Measurements from ENCODE around the gene PIGW.

Gene PIGW, protein sequence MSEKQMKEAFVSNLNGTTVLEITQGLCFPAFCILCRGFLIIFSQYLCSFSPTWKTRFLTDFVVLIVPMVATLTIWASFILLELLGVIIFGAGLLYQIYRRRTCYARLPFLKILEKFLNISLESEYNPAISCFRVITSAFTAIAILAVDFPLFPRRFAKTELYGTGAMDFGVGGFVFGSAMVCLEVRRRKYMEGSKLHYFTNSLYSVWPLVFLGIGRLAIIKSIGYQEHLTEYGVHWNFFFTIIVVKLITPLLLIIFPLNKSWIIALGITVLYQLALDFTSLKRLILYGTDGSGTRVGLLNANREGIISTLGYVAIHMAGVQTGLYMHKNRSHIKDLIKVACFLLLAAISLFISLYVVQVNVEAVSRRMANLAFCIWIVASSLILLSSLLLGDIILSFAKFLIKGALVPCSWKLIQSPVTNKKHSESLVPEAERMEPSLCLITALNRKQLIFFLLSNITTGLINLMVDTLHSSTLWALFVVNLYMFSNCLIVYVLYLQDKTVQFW

DNA sequence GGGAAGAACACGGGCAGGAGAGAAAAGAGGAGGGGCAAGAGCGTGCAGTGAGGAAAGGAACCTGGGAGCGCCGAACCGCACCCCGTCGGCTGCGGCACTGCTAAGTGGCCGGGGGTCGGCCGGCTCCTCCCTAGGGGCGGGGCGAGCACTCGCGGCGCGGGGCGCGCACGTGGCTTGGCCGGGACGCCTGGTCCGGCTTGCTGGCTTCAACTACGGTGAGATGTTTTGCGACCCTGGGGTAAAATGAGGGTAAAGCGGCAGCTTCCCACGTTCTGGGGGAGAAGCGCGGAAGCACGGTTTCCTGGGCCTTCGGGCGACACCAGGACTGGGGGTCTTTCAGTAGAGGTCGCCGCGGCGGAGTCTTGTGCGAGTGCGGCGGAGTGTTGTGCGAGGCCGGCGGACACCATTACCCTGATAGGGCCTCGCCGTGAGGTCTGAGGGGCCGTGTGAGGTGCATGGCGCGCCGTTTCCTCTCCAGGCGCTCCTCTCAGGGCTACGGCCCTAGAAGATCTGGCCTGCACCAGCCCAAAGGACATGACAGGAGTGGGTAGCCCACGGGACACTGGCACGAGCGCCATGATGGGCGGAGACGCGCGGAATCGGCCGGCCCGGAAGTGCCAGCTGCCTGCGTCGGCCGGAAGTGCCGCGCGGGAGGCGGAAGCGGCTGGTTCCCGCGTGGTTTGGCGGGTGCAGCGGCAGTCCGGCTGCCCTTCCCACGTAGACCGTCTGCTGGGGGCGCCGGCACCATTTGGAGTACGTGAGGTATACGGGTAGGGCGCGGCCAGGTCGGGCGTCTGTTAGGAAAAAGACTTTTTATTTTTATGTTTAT lies at the start of gene PIGW, which contains the start of gene MYO19:
Gene PIGW (plus strand): TSS at position 148 of the 829 bp plus-strand sequence. CDS start 2,115 bp downstream, outside the sequence.
Gene MYO19 (minus strand): TSS at position 29 of the 829 bp plus-strand sequence. CDS start 2,330 bp downstream, outside the sequence.
- DNase-seq (ENCODE audit: low read depth), result peak; percentile 89

DNA sequence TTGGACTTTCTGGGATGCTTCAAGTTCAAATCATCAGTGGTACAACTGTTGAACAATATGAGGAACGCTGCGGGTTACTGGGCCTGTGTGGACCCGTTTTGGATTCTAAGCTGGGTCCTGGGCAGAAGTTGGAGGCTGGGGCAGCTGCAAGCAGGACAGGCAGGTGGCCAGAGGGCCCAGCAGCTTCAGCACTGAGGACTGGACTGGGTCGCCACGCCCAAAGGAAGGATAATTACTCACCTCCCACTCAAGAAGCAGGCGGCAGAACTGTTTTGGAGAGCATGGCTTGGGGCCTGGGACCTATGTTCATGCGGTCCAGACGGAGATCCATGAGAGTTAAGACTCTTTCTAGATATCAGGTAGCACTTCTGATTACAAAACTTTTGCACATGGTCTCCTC lies 49.8 kb upstream of the PIGW start:
- no peak for DNase-seq (ENCODE audit: low read depth)

DNA sequence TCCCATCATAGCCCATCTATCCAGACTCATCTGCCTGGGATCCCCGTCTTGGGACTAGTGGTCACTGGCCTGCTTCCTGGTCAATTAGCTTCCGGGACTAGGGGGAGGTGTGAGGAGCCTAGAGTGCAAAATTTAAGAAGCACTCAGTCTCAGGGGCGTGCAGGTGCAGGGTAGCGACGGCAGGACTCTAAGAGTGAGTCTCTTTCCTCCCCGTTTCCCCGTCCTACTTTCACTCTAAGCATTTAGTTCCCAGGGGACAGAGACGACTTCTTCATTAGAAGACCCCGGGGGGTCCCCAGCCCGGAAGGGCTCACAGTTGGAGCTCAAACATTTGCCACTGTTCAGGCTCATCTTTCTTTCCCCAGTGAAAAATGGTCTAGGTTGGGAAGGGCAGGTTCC lies 49.0 kb upstream of the PIGW start:
- no peak for DNase-seq (ENCODE audit: low read depth)

DNA sequence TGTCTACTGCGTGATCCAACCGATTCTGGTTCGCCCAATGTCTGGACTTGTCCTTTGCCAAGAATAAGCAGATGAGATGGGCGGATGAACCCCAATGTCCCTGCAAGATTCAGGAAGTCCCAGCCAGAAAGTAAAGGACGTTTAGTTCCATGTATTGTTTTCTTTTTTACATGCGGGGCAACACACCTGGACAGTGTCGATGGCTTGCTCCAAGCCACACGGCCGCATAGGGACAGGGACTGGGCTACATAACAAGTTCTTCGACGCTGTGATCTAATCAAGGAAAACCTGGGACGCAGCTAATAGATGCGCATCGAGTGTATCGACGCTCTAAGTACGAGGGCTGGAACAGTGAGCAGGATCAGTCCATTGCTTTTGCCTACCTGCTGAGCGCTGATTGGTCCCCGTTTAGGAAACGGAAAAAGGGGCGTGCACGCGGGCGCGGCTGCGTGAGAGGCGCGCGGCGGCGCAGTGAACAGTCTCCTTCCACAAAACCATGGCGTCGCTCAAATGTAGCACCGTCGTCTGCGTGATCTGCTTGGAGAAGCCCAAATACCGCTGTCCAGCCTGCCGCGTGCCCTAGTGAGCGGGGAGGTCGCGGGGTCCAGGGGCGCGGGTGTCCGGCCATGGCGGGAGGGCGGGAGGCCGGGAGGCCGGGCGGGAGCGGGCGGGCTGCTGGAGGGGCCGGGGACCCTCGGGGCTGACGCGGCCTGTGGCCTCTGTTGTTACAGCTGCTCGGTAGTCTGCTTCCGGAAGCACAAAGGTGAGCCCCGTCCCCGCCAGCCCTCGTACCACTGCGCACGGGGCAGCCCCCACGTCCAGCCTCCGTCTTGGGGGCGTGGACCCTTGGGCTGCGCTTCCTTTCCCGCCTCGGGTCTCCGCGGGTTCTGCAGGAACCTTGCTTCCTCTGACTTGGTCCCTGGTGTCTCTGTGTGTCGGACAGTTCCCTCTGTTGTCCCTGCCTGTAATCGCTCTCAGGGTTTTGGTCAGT lies 48.3 kb upstream of the PIGW start, which contains the start of gene ZNHIT3:
Gene ZNHIT3 (plus strand): TSS at position 478 of the 991 bp plus-strand sequence. CDS start 19 bp downstream, at position 497.
- DNase-seq (ENCODE audit: low read depth), result peak; percentile 93

DNA sequence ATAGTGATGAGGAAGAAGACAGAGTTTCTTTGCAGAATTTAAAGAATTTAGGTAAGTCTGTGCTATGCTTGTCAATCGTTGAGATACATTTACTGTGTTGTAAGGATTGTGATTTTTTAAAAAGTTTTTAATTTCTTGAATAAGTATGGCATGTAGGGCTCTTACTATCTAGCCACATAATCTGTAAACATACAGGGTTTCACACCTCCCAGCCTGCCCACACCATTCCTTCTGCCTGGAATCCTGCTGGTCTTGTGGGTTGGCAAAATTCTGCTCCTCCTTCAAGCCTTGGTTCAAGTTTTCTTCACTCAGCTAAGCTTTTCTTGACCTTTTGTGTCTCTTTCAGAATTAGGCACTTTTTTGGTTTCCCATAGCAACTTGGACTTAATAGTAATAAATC lies 40.8 kb upstream of the PIGW start:
- no peak for DNase-seq (ENCODE audit: low read depth)

DNA sequence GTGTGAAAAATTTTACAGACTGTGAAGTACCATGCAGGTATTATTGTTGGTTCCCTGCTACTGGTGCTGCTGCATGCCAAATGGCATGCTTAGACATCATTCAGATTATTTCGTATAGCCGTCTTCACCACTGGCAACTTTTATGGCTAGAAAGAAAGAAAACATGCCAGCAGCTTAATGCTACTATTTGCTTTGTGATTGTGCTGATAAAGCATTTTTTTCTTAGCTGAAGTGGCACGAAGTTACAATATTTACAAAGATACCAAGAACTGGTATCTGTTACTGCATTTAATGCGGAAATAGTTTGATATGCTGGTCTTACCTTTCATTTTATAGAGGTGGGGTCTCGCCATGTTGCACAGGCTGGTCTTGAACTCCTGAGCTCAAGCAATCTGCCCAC lies 40.1 kb upstream of the PIGW start:
- no peak for DNase-seq (ENCODE audit: low read depth)

DNA sequence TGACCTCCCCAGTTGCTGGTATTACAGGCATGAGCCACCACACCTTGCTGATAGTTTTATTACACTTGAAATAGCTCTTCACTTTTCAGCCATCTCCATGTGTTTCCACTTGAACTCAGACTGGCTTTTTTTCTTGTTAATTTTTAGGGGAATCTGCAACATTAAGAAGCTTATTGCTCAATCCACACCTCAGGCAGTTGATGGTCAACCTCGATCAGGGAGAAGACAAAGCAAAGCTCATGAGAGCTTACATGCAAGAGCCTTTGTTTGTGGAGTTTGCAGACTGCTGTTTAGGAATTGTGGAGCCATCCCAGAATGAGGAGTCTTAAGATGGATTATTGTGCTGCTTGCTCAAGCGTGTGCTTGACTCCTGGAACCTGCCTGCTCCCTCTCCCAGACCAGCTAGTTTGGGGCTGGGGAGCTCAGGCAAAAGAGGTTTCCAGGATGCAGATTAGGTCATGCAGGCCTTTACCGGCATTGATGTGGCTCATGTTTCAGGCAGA lies 39.7 kb upstream of the PIGW start:
- no peak for DNase-seq (ENCODE audit: low read depth)

DNA sequence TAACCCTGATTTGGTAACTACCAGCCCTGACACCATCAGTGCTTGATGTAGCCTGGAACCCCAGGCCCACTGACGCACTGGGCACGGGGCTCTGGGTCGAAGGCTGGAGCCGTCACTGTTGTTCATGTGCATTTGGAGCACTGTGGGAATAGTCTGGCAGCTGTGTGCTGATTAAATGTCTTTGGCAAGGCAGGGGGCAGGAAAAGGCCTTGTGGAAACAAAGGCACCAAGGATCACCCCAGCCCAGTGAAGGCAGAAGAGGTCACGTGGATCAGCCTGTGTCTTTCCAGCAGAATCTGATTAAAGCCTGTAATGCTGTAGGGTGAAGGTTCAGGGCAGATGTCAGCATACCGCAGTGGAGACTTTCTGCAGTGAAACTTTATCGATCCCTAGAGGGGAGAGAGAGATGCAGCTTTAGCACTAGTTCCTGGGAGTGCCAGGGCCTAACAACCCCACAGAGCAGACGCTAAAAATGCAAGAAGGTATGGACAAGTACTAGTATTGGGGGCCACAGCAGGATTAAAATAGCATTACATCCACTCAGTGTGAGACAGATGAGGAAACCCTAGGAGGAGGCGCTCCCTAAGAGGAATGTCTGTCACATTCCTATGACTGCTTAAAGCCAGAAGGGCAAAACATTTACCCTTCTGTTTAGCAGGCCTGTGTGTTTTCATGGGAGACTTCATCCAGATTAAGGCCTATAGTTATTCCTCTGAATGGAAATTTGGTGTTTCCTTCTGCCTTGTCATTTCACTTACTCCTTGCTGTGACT lies 38.6 kb upstream of the PIGW start:
- no peak for DNase-seq (ENCODE audit: low read depth)

DNA sequence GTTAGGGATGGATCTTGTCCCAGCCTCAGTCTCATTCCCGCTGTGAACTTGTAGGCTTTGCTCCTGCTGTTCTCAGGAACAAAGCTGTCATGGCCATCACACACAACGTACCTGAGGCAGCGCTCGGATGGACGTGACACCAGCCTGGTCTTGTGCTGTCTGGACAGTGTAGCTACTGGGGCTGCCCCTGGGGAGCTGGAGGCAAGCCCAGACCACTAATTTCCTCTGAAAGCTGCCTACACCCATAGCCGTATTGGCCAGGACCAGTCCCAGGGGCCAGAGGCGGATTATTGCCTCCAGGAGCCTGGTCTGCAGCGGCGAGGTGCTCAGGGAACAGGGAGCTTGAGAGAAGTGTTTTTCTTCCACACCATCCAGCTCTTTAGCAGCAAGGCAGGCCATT lies 36.6 kb upstream of the PIGW start:
- DNase-seq (ENCODE audit: low read depth), result no peak

DNA sequence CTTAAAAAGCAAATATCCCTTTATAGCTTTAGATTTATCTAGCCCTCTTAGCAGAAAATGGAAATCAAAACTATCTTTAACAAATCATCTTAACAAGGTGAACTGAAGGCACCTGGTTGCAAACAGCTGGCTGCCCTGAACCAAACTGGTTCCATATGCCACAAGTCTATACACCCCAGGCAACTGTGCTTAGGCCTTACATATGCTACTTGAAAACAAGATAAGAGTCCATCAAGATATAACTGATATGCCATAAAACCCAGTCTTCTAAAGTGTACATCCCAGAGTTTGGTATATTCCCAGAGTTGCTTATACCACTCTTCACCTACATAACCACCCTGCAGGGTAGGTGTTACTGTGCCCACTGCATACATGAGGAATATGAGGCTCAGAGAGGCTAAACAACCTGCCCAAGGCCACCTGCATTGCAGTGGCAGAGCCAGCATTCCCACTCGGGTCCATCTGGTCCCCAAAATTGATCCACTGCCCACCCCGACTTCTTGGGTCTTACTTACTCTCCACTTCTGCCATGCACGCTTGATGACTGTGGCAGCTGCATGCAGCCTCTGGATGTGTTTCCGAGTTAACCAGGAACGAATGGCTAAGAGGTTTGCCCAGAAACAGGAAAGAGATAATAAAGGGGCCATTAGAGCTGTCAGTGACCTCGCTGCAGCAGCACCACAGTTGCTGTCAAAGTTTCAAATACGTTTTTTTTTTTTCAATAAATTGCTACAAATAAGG lies 36.1 kb upstream of the PIGW start:
- no peak for DNase-seq (ENCODE audit: low read depth)

DNA sequence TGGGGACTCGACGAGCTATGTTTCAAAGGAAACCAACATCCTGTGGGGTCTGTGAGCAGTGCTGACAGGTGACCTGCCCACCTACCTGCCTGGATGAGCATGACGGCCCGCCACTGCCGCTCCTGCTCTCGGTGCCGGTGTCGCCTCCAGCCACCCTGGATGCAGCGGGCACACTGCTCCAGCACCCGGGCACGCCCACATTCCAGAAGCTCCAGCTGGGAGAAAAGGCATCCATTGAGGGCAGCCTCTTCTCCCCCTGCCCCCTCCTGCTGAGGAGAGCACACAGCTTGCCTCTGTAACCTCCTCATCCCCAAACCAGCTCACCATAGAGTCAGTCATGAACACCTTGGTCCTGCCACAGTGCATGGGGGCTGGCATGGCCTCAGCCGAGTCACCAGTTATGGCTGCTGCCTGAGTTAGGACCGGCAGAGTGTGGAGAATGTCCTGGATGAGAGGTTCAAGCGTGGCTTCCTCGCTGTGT lies 34.0 kb upstream of the PIGW start:
- DNase-seq (ENCODE audit: low read depth), result no peak

DNA sequence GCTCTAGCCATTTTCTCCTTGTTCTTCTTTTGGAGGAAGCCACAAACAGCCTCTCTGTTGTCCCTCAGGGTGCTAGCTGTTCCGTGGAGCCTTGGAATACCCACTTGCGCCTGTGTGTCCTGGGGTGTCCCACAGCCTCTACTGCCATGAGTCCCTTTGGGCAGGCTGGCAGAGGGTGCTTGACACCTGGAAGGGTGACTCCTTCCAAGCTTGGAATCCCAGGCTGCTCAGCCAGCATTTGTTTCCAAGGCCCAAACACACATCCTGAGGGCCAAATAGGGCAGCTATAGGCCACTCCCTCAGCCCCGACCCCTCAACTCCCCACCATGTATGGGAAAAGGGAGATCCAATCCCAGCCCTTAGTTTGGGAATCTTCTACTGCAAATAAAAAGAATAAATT lies 33.4 kb upstream of the PIGW start:
- no peak for DNase-seq (ENCODE audit: low read depth)

DNA sequence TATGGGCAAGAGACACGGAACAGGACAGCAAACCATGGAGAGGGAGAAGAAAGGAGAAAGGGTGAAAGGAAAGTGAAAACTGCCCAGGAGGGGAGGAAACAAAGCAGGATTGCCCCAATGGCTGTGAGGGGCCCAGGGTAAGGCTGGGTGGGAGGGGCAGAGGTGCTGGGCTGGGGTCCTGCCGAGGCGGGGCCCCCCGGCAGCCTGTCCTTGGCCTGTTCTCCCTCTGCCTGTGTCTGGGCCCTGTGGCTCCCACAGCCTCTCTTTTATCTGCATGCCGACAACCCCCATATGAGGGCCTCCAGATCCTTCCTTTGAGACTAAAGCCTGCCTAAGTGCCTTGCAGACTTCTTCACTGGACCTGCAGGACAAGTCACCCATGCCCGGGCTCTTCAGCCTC lies 32.8 kb upstream of the PIGW start:
- DNase-seq (ENCODE audit: low read depth), result no peak

DNA sequence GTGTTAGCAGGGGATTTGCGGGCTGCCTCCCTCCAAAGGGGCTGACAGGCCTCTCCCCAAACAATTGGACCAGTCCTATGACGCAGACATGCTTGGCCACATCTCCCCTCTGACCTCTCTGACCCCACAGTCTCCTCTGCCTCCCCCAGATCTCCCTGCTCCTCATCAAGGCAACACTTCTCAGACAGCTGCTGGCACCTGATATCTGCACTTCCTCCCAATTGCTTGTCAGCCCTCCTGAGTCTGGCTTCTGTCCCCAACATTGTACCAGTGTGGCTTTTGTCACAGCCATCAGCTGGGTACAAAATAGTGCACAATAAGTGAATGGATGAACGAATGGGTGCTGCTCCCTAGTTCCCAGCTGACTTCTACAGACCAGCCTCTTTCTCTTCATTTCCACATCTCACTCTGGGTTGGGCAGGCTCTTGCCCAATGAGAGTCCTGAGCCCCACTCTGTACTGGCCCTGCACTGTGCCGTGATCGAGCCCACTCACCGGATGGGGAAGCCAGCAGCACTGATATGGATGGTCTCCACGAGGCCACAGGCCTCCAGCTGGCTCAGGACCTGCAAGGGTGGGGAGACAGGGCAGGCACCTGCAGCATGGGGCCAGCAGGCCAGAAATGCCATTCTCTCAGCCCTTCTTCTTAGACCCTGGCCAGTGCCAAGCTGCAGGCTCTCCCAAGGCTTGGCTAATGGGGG lies 31.2 kb upstream of the PIGW start:
- DNase-seq (ENCODE audit: low read depth), result no peak

DNA sequence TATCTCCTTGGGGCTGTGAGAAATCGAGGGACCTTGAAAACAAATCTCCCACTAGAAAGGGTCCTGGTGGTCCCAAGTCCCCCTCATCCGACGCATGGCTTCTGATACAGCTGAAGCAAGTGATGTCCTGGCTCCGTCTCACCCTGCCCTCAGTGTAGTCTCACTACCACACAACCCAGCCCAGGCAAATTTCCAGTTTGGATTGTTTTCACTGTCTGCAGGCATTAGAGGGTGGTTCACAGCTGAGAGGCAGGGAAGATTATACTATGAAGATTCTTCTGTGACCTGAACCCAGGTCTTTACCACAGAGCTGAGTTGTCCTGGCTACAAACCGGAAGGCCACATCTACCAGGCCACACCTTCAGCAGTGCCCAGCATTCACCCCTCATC lies 30.6 kb upstream of the PIGW start:
- no peak for DNase-seq (ENCODE audit: low read depth)

DNA sequence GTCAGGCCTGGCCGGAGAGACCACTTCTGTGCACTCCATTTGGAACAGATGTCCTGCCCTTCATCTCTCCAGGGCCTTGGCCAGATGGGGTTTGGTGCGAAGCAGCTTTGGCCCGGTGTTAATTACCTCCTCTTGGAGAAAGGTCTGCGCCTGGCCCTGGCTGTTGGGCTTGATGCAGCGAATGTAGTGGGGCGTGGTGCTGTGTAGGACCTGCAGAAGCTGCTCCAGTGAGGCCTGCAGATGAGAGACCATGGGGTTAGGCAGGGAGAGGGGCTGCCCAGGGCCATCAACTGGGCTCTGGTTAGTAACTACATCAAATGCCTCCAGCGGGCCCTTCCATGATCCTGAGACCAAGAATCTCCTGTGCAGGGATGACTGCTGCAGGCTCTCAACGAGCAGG lies 29.6 kb upstream of the PIGW start:
- DNase-seq (ENCODE audit: low read depth), result no peak

DNA sequence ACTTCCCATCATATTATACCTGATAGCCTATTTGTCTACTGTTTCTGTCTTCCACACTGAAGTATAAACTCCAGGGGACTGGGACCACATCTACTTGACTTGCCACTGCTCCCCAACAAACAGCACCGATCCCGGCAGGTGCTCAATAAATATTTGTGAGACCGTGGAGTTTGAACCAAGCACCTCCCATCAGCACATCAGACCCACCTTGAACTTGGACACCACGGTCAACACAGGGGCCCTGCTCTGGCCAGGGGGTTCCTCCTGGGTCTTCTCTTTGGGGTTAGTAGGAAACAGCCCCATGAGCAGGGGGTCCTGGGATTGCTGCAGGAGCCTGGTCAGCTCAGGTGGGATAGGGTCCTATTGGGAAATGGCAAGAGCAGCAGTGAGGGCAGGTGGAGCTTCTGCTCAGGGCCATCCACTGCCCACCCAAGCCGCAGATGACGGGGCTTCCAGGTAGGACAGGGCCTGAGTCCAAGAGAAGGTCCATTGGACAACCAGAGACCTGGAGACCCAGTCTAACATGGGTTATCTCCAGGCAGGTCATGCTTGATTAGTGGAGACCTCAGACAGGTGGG lies 28.4 kb upstream of the PIGW start:
- no peak for DNase-seq (ENCODE audit: low read depth)

DNA sequence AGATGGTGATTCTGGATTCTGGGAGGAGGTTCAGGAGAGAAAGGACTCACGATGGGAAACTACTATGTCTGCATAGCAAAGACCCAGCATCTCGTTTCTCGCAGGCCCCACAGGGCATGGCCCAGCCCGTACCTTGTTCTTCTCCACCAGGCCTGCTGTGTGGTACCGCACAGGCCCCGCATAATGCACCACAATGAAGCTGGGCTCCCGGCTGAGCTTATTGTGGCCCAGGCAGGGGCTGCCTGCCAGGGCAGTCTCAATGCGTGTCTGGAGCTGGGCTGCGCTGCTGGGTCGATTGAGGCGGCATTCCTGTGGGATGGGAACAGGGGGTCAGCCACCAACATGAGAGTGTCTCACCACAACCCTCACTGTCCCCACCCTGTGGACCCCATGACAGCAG lies 28.0 kb upstream of the PIGW start:
- no peak for DNase-seq (ENCODE audit: low read depth)

DNA sequence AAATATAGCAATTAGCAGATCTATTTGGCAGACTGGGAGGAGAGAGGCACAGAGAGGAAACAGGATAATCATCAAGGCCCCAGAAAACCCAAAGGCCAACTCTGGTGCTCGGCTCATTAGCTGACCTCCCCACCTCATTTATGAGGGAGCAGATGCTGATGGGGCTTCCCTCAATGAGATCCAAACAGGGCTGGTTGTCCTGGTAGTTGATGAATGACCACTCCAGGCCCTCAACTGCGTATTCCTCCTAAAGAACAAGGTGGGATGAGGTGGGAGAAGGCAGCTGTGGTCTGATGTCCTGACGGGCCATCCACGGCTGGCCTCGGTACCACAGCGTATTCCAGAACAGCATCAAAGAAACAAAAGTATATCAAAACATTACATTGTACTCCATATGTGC lies 27.5 kb upstream of the PIGW start:
- no peak for DNase-seq (ENCODE audit: low read depth)
